ENCODE data around the gene ERGIC1. TPM values are rescaled to one million over a fixed set of nuclear protein-coding genes. Genes with fewer than 3 reads are reported as not detected.

Gene ERGIC1
- total and polyA plus RNA-seq, 2 experiments from 2014 or later = 25.2 to 92.2 TPM

DNA sequence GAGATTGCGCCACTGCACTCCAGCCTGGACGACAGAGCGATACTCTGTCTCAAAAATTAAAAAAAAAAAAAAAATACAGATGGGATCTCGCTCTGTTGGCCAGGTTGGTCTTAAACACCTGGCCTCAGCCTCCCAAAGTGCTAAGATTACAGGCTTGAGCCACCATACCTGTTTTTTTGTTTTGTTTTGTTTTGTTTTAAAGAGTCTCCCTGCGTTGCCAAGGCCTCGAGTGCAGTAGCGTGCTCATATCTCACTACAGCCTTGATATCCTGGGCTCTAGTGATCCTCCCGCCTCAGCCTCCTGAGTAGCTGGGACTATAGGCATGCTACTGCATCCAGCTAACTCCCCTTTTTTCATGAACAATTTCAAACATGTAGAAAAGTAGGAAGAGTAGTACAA is 156.7 kb downstream of the ERGIC1 start (continued):
- TF ChIP-seq POLR2AphosphoS5 (IDR thresholded peaks at IDR 0.05; ENCODE audit: low read depth) = no peak
- TF ChIP-seq STAT1 (IDR thresholded peaks at IDR 0.05; ENCODE audit: unreplicated experiment) = no peak
- TF ChIP-seq CTCF (conservative IDR thresholded peaks at IDR 0.05; ENCODE audit: low read depth in 2 of 2) = no peak

- no peak overlapping the region for H3K27ac Mint-ChIP-seq
- ATAC-seq (no peak), DNase-seq (ENCODE audit: low spot score) (no peak)
- peaks cover 40% of the 10 kb centered on the region for H3K36me3 Mint-ChIP-seq (ENCODE audit: low read depth)
- Histone ChIP-seq H3K27ac (ENCODE audit: low read depth) (no peak overlapping the region), H2AFZ (no peak overlapping the region), H3K4me3 (no peak overlapping the region), H3K9me2 (ENCODE audit: insufficient read depth) (no peaks in the 10 kb centered on the region), H3K79me2 (replicated peaks; ENCODE audit: insufficient read depth) (peaks cover 50% of the 10 kb centered on the region), H3K4me1 (ENCODE audit: insufficient read depth) (no peaks in the 10 kb centered on the region), H3K27me3 (ENCODE audit: insufficient read depth) (no peaks in the 10 kb centered on the region), H3F3A (replicated peaks; ENCODE audit: low read depth) (no peaks in the 10 kb centered on the region), H3K36me3 (ENCODE audit: insufficient read depth) (peaks cover 14% of the 10 kb centered on the region; the same call in 1 of the 2 replicates), H4K20me1 (replicated peaks; ENCODE audit: insufficient read depth) (peaks cover 12% of the 10 kb centered on the region; the same call in 1 of the 2 replicates), H3K4me2 (no peak overlapping the region)
- H3K9me3 Mint-ChIP-seq = no peaks in the 10 kb centered on the region
- H3K4me1 Mint-ChIP-seq = no peaks in the 10 kb centered on the region
- no peaks in the 10 kb centered on the region for H3K27me3 Mint-ChIP-seq (ENCODE audit: insufficient read depth, low read depth, poor library complexity)
- no peak overlapping the region for H3K4me3 Mint-ChIP-seq
- TF ChIP-seq NANOG (IDR thresholded peaks at IDR 0.05; ENCODE audit: borderline replicate concordance) = no peak
- no peak for TF ChIP-seq STAT1 (IDR thresholded peaks at IDR 0.05; ENCODE audit: unreplicated experiment)
- TF ChIP-seq ZNF331 (CRISPR knock-in tag; IDR thresholded peaks at IDR 0.05; ENCODE audit: low read depth) = no peak
- TF ChIP-seq, protein P1, sequence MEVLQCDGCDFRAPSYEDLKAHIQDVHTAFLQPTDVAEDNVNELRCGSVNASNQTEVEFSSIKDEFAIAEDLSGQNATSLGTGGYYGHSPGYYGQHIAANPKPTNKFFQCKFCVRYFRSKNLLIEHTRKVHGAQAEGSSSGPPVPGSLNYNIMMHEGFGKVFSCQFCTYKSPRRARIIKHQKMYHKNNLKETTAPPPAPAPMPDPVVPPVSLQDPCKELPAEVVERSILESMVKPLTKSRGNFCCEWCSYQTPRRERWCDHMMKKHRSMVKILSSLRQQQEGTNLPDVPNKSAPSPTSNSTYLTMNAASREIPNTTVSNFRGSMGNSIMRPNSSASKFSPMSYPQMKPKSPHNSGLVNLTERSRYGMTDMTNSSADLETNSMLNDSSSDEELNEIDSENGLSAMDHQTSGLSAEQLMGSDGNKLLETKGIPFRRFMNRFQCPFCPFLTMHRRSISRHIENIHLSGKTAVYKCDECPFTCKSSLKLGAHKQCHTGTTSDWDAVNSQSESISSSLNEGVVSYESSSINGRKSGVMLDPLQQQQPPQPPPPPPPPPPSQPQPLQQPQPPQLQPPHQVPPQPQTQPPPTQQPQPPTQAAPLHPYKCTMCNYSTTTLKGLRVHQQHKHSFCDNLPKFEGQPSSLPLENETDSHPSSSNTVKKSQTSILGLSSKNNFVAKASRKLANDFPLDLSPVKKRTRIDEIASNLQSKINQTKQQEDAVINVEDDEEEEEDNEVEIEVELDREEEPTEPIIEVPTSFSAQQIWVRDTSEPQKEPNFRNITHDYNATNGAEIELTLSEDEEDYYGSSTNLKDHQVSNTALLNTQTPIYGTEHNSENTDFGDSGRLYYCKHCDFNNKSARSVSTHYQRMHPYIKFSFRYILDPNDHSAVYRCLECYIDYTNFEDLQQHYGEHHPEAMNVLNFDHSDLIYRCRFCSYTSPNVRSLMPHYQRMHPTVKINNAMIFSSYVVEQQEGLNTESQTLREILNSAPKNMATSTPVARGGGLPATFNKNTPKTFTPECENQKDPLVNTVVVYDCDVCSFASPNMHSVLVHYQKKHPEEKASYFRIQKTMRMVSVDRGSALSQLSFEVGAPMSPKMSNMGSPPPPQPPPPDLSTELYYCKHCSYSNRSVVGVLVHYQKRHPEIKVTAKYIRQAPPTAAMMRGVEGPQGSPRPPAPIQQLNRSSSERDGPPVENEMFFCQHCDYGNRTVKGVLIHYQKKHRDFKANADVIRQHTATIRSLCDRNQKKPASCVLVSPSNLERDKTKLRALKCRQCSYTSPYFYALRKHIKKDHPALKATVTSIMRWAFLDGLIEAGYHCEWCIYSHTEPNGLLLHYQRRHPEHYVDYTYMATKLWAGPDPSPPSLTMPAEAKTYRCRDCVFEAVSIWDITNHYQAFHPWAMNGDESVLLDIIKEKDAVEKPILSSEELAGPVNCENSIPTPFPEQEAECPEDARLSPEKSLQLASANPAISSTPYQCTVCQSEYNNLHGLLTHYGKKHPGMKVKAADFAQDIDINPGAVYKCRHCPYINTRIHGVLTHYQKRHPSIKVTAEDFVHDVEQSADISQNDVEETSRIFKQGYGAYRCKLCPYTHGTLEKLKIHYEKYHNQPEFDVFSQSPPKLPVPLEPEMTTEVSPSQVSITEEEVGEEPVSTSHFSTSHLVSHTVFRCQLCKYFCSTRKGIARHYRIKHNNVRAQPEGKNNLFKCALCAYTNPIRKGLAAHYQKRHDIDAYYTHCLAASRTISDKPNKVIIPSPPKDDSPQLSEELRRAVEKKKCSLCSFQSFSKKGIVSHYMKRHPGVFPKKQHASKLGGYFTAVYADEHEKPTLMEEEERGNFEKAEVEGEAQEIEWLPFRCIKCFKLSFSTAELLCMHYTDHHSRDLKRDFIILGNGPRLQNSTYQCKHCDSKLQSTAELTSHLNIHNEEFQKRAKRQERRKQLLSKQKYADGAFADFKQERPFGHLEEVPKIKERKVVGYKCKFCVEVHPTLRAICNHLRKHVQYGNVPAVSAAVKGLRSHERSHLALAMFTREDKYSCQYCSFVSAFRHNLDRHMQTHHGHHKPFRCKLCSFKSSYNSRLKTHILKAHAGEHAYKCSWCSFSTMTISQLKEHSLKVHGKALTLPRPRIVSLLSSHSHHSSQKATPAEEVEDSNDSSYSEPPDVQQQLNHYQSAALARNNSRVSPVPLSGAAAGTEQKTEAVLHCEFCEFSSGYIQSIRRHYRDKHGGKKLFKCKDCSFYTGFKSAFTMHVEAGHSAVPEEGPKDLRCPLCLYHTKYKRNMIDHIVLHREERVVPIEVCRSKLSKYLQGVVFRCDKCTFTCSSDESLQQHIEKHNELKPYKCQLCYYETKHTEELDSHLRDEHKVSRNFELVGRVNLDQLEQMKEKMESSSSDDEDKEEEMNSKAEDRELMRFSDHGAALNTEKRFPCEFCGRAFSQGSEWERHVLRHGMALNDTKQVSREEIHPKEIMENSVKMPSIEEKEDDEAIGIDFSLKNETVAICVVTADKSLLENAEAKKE (CRISPR knock-in tag; IDR thresholded peaks at IDR 0.05) = no peak
- TF ChIP-seq, protein P2, sequence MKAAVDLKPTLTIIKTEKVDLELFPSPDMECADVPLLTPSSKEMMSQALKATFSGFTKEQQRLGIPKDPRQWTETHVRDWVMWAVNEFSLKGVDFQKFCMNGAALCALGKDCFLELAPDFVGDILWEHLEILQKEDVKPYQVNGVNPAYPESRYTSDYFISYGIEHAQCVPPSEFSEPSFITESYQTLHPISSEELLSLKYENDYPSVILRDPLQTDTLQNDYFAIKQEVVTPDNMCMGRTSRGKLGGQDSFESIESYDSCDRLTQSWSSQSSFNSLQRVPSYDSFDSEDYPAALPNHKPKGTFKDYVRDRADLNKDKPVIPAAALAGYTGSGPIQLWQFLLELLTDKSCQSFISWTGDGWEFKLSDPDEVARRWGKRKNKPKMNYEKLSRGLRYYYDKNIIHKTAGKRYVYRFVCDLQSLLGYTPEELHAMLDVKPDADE (IDR thresholded peaks at IDR 0.05) = no peak
- no peak for TF ChIP-seq EZH2 (IDR thresholded peaks at IDR 0.05; ENCODE audit: low read depth, unreplicated experiment)
- TF ChIP-seq POLR2AphosphoS5 (IDR thresholded peaks at IDR 0.05; ENCODE audit: low read depth) = no peak
- TF ChIP-seq EZH2phosphoT487 (IDR thresholded peaks at IDR 0.05; ENCODE audit: unreplicated experiment) = no peak
- TF ChIP-seq CTCF (conservative IDR thresholded peaks at IDR 0.05; ENCODE audit: low read depth in 2 of 2) = no peak
- TF ChIP-seq JUNB (IDR thresholded peaks at IDR 0.05; ENCODE audit: unreplicated experiment) = no peak
- TF ChIP-seq CREB1 (CRISPR knock-in tag; IDR thresholded peaks at IDR 0.05; ENCODE audit: low read depth) = no peak
These were observed 160.4 kb downstream of the ERGIC1 start for GRCh38 chr5:172994405-172994804.
